HEK293 (cell line): ENCODE measurements around the gene USH1G.

Experiments
- GFI1B ChIP-seq: fragments of 450-650 bp; formaldehyde crosslinking; IDR thresholded peaks from 2 replicates; pipeline ENCODE4 v1.5.1; 2016; ENCODE audit warnings: missing biosample characterization, missing genetic modification characterization
- YY1 ChIP-seq: fragments of 450-650 bp; formaldehyde crosslinking; IDR thresholded peaks from 2 replicates; pipeline ENCODE4 v1.5.1; 2018; ENCODE audit warnings: missing biosample characterization, missing genetic modification characterization
- ZNF132 ChIP-seq: fragments of 450-650 bp; formaldehyde crosslinking; IDR thresholded peaks from 2 replicates; pipeline ENCODE4 v1.5.1; 2017; ENCODE audit warnings: missing biosample characterization, missing genetic modification characterization, borderline replicate concordance
- ZNF223 ChIP-seq: fragments of 450-650 bp; formaldehyde crosslinking; IDR thresholded peaks from 2 replicates; pipeline ENCODE4 v1.5.1; 2016; ENCODE audit warnings: missing biosample characterization, missing genetic modification characterization
- ZNF776 ChIP-seq: fragments of 450-650 bp; formaldehyde crosslinking; IDR thresholded peaks from 2 replicates; pipeline ENCODE4 v1.5.0; 2017; ENCODE audit warnings: missing biosample characterization, missing genetic modification characterization, borderline replicate concordance
- TF ChIP-seq, protein P1 (sequence below): fragments of 450-650 bp; formaldehyde crosslinking; IDR thresholded peaks from 2 replicates; pipeline ENCODE4 v1.5.1; 2016; ENCODE audit warnings: missing biosample characterization, missing genetic modification characterization
- TF ChIP-seq, protein P2 (sequence below): fragments of 450-650 bp; formaldehyde crosslinking; IDR thresholded peaks from 2 replicates; pipeline ENCODE4 v1.5.1; 2016; ENCODE audit warnings: missing biosample characterization, missing genetic modification characterization

DNA sequence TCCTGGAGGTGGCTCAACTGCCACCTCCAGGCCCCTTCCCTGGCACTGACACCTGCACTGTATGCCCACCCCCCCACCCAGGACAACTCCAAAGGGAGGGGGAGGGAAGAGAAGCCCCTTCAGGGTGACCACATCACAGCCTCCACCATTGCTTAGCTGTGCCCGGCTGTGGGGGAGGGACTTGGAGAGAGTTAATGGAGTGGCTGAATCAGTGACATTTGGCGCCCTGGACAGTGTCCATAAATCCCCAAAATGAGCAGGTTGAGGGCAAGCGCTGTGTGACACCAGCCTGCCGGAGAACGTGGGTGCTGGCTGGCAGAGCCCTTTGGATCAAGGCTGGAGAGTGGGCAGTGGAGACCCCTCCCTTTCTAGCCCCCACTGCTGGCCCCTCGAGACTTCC is 883 bp downstream of the USH1G start:
- TF ChIP-seq ZNF776 (tag by site-specific recombination) (no peak), GFI1B (tag by site-specific recombination) (no peak), ZNF223 (no peak), ZNF132 (tag by site-specific recombination) (no peak), YY1 (tag by site-specific recombination) (no peak)
- TF ChIP-seq, protein P1, sequence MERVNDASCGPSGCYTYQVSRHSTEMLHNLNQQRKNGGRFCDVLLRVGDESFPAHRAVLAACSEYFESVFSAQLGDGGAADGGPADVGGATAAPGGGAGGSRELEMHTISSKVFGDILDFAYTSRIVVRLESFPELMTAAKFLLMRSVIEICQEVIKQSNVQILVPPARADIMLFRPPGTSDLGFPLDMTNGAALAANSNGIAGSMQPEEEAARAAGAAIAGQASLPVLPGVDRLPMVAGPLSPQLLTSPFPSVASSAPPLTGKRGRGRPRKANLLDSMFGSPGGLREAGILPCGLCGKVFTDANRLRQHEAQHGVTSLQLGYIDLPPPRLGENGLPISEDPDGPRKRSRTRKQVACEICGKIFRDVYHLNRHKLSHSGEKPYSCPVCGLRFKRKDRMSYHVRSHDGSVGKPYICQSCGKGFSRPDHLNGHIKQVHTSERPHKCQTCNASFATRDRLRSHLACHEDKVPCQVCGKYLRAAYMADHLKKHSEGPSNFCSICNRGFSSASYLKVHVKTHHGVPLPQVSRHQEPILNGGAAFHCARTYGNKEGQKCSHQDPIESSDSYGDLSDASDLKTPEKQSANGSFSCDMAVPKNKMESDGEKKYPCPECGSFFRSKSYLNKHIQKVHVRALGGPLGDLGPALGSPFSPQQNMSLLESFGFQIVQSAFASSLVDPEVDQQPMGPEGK (tag by site-specific recombination): no peak
- TF ChIP-seq, protein P2, sequence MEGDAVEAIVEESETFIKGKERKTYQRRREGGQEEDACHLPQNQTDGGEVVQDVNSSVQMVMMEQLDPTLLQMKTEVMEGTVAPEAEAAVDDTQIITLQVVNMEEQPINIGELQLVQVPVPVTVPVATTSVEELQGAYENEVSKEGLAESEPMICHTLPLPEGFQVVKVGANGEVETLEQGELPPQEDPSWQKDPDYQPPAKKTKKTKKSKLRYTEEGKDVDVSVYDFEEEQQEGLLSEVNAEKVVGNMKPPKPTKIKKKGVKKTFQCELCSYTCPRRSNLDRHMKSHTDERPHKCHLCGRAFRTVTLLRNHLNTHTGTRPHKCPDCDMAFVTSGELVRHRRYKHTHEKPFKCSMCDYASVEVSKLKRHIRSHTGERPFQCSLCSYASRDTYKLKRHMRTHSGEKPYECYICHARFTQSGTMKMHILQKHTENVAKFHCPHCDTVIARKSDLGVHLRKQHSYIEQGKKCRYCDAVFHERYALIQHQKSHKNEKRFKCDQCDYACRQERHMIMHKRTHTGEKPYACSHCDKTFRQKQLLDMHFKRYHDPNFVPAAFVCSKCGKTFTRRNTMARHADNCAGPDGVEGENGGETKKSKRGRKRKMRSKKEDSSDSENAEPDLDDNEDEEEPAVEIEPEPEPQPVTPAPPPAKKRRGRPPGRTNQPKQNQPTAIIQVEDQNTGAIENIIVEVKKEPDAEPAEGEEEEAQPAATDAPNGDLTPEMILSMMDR (tag by site-specific recombination): no peak
